CD4-positive, alpha-beta T cell treated with Interleukin-17A for 4 hours (primary cell): ENCODE results near the gene PTPRM.

Source experiments
- DNase-seq: peaks from one replicate; pipeline ENCODE4 v3.0.0-alpha.2; 2020; ENCODE audit warnings: mixed read lengths

PTPRM gene

DNA sequence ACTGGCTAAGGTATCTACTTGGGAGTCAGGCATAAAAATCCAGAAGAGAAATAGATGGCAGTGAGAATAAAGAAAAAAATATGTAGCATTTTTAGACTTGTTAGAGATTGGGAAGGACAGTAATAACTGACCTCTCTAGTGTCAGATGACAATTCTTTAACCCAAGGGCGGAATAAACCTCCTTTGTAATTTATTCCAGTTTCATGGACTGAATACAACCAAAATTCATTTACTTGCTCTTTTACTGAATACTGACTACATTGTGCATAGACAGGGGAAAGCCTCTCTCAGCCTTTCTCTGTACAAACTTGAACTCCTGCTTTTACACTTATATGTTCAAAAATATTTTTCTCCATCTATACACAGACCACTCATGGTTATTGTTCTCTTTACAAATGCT, 566.8 kb downstream of the PTPRM start:
- no peak for DNase-seq

DNA sequence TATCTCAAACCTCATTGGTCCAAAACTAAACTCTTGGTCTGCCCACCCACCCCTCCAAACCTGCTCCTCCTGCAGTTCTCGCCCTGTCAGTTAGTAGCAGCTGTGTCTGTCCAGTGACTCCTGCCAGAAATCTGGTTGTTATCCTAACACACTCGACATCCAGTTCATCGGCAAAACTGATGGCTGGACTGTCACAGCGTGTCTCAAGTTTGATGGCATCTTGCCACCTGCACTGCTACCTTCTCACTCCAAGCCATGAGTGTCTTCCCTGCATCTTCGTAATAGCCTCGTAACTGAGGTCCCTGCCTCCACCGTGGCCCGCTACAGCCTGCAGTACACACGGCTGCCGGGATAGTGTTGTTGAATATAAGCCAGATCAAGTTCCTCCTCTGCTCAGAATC, 572.0 kb downstream of the PTPRM start:
- DNase-seq, result no peak

DNA sequence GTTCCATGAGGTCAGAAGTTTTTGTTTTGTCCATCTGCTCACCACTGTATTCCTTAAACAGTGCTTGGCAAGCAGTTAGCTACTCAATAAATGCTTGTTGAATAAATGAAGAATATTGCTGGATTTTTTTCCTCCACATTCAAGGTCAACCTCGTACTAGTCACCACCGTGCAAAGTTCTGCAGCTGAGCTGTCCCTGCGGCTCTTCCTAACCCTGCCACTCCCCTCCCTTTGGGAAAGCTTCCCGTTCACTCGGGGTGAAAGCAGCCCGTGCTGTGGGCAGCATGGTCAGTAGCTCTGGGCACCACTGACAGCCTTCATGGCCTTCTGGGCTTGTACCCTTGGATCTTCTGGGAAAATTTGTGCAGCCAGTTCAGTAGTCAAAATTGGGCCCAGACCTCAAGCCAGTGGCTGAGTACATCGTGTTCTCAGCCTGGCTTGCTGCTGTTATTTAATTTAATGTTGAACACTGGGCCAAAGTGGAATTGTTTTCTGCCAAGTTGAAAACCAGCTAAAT, 572.8 kb downstream of the PTPRM start:
- DNase-seq, result no peak

DNA sequence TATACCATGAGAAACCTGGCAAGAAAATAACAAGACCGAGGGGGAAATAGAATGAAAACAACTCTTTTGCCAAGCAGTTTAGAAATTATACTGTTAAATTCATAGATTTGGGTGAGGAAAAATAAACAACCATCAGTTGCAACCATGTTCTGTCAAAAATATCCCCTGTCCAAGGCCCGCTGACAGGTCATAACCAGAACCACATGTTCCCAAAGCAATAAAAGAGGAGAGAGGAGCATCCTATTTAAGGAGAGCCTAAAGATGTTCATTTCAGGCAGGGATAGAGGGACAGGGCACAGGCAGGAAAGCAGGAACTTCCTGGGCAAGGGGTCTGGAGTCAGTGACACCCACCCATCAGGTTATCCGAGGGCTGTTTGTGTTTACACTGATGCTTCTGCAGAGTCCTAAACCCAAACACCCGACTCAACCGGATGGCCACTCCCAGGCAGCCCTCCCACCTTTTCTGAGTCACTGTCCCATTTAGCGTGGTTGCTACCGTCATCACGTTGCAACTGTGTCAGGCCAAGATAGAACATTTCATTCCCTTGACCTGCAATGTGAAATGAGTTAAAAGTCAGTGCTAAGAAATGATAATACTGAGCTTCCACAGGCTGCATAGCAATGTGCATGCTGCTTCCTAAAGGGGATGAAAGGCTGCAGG, 573.9 kb downstream of the PTPRM start:
- no peak for DNase-seq

DNA sequence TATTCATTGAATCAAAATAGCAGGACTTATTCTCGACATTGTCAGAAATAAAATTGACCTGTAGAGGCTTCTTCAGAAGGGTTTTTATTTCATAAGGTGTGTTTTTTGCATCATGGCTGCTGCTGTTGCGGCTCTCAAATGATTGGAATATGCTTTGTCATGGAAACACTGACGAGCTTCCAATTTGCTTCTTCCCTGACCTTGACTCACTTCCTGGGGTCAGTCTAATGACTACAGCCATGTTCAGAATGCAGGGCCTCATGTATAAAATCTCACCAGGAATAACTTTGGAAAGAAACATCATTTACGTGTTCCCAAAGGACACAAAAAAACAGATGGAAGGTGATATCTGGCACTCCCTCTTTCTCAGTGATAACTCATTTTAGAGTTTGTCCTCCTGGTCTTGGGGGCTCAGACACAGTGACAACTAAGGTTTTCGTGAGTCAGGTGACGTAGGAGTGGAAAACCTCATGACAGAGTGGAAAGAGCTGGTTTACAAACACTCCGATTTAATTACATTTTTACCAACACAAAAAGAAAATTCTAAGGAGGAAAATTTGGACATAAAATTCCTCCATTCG, 575.1 kb downstream of the PTPRM start:
- DNase-seq, result no peak

DNA sequence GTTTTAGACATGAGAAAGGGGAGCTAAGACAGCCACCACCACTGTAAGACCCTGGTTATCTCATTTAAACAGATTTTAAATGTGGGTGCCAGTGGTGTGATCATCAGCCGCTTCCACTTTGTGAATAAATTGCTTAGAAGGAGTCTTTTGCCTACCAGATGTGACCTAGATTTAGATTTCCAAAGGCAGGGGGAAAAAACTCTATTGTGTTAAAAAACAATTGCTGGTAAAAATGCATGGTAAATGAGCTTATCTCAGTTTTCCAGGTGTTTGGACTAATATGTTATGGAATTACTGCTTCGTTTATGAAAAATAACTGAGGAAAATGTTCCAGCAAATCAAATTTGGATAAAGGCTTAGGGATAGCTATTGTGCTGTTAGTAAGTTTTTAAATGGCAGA, 575.8 kb downstream of the PTPRM start:
- DNase-seq, result no peak

DNA sequence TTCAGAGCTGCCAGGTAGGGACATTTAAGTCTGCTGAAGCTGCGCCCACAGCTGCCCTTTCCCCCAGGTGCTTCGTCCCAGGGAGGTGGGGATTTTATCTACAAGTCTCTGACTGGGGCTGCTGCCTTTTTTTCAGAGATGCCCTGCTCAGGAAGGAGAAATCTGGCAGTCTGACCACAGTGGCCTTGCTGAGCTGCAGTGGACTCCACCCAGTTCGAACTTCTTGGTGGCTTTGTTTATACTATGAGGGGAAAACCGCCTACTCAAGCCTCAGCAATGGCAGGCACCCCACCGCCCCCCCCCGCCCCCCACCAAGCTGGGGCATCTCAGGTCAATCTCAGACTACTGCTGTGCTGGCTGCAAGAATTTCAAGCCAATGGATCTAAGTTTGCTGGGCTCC, 584.1 kb downstream of the PTPRM start:
- no peak for DNase-seq

DNA sequence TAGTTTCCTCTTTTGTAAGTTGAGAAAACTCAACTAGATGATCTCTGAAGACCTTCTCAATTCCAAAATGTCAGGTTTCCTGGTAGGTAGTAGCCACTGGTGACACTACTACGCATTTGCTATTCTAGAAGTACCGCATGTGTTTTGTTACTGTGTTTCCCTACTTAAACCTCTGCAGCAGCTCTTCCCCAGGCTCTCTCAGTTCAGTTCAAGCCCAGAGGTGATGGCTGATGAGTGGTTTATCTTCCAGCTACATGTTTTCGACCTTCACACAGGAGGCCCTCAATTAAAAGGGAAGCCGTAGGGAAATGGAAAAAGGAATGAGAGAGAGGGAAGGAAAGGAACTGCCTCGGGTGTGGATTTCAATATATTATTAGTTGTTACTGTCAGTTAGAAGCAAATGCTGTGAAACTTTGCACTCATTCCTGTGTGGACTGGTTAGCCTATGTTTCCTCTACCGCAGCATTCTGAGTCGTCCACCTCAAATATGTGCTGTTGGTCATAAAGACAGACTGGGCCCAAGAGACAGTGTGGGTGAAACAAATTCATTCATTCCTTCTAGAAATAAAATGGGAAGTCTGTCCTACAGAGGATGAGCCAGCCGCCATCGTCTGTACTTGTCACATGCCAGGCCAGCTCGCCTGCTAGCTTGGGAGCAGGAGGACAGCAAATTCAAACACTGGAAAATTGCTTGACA, 586.9 kb downstream of the PTPRM start:
- no peak for DNase-seq

DNA sequence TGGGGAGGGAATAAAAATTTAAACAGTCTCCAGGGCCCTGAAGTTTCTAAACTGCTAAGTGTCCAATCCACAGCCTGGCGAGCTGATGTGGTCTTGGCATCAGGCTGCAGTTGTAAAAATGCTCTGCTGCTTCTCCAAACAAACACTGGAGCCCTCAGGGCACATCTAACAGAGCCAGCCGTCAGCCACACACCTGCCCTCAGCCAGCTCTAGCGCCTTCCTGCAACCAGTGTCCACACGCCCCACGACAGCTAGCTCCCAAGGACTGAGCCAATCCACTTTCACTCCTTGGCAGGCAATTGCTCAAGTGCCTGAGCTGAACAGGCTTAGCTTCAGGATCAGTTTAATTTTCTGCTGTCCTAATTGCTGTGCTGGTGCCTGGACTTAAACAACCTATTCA, 595.7 kb downstream of the PTPRM start:
- DNase-seq, result no peak

DNA sequence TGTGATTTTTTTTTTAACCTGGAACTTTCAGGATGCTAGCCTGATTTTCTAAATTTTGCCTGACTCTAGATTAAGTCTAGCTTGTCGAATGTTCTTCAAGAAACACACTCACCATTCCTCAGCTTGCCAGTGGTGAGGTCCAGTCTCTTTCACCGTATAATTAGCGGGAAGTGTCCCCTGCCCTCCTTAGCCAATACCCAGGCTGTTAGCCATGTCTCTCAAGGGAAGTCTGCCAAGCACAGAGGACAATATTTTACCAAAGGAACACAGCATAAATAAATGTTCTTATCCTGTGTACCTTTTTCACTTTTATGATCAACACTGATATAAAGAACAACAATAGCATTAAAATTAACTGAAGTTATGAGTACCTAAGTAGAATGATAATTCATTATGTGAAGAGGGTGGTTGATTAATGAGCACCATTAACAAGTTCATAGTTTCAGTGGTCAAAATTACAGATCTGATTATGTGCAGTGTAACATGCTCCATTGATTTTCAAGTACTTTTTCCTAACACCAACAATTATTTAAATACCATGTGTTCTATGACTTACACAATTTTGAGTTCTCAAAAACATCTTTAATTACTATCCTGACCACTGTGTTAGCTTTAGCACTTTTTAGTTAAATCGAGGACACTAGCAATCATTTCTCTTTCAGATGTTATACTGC, 596.3 kb downstream of the PTPRM start:
- no peak for DNase-seq

DNA sequence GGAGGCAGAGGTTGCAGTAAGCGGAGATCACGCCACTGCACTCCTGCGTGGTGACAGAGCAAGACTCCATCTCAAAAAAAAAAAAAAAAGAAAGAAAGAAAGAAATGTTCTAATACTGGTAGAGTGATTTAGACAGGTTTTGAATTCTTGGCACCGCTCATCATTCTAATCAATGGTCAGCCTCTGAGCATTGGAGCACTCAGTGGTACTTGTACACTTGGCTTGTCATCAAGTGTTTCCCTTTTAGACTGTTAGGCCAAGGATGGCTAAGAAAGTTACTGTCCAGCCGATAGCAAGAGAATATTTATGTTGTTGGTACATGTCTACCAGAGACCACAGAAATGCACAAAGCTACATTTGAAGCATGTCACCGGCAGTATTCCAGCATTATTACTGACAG, 598.0 kb downstream of the PTPRM start:
- no peak for DNase-seq

DNA sequence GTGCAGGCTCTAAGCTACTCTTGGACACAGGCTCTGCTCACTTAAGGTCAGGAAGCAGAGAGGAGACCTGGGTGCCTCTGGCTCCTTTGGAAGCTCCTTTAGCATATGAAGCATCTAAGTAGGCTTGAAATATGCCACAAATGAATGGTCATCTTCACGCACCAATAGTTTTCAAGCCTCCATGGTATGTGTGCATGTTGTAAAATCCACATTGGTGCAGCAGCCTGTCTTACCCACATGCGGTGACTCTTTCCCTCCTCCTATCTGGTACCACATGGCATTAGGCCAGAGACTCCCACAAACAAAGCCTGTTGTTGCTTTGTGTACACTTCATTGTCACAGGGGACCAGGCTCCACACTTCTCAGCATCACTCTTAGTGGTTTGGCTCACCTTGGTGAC, 599.9 kb downstream of the PTPRM start:
- DNase-seq, result no peak

DNA sequence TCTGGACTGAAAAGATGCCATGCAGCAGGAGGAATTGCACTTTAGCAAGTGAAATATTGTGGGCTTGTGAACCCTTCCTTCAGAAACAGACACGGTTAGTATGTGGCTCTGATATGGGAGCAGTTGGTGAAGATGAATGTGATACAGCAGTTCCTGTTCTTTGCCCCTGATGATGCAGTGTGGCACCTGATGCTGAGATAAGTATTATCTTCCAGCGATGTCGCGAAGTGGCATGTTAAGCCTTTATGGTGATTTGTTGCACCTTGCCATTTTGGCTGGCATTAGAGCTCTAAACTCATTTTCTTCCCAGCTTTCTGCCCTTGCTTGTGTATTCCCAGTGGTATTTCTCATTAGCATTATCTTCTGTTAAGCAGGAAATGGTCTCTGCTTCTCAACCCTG, 600.6 kb downstream of the PTPRM start:
- no peak for DNase-seq

DNA sequence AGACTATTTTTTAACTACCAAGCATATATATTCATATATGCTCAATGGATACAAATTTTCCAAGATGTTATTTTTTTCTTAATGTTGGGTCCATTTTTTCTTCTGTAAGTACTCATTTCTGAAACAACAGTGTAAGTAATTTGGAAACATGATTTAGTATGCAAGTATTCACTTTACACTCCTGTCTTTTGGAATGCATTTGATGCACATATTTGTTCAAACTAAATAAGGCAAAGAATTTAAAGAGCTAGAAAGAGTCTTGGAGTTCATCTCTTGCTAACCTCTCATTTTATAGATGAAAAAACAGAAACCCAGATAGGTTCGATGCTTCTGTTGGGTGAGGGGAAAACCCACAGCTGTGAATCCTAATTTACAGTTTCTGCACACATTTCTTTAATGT, 602.6 kb downstream of the PTPRM start:
- no peak for DNase-seq

DNA sequence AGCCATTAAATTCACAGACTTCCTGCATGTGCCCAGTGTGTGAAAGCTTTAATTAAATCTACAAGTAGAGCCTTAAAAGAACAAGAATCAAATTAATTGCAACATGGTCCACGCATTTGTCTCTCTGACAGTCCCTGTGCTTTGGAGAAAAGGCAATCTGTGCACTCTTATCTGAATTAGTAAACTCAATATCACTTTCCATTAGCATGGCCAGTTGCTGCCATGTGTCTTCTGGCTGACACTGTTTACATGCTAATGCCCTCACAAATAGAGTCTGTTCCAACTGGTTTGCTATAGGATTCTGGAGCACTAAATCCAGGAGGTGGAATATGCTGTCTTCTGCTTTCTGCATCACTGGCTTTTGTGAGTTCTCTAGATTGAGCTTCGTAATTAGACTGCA, 607.7 kb downstream of the PTPRM start:
- no peak for DNase-seq

DNA sequence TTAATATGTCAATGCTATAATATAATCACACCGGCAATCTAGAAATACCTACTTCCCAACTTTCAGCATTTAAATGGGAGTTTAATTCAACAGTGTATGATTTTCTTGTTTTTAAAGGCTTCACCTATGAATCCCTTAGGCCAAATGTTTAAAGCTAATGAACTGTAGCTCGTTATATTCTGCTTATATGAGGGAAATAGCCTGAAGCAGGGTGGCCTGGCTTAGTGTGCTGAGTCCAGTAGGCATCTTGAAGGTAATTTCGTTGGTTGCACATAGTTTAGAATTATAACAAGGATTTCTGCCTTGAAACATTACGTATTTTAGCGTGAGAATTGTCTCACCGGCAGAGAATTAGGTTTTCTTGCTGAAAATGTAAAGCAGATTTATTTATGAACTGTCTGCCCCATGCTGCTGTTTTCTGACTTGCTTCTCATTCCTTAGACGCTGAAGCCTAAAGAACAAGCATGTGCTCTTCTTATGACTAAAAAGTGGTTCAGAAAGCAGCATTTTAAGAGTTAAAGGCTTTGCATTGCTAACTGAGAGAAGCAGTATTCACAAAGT, 608.5 kb downstream of the PTPRM start:
- no peak for DNase-seq

DNA sequence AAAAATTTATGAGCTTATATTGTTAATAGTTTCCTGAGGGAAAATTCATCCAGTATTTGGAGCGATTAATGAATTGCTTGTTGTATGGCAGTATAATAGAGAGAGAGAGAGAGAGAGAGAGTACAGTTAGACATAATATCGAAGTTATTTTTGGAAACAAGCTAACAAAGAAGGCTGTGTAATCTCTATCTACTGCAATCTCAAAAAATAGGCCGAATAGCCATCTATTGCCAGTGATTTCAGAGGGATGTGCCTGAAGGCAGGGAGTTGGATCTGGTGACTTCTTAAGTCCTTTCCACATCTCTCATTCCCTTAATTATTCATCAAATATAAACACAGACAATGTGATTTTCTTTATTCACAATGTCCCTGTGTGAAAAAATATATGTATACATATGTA, 609.0 kb downstream of the PTPRM start:
- DNase-seq, result no peak

DNA sequence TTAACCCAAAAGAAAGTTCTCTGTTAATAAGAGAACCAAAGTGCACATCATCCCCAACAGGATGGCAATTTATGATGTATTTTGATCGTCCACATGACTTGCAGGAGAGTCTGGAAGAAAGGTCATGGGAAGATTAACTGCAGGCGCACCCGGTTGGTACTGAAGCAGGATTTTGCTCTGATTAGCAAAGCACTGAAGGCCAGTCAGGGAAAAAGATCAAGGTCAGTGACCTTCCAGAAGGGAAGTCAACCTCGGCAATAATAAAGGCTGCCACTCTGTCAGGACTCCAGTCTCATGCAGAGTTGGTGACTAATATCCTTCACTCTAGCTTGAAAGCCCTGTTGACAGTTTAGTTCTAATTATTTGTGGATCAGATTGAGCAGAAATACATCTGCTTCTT, 609.4 kb downstream of the PTPRM start:
- no peak for DNase-seq

DNA sequence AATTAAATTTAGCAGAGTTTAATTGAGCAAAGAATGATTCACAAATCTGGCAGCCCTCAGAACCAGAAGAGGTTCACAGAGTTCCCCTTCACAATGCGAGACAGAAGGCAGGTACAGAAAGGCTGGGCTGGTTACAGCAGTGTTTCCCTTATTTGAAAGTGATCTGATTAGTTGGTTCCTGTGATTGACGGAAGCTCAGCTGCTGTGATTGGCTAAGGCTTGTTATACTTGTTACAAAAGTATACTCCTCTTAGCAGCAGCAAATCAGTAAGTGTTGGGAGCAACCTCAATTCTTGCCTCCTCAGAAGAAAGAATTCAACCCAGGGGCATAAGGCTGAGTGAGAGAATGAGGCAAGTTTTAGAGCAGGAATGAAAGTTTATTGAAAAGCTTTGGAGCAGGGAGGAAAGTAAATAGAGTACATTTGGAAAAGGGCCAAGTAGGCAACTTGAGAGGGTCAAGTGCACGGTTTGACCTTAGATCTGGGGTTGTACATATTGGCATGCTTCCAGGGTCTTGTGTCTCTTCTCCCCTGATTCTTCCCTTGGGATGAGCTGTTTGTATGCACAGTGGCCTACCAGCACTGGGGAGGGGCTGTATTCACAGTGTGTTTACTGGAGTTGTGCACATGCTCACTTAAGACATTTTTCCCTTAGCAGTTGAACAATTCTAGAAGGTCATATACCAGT, 610.4 kb downstream of the PTPRM start:
- no peak for DNase-seq

DNA sequence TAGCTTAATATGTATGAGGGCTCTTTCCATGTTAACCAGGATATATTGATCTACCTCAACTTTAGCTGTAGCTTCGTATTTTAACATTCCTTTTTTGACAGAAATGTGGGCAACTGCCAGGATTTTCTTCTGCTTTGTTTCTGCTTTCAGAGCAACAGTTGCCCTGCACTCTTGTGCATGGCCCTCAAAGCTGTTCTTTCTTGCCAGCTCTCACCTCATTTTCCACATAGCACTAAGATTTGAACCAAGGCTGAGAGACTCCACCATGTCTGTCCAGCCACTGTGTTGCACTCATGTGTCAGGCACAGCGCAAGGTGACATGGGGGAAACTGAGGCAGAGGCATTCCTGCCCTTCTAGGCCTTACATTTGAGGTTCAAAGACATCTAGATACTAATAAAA, 619.3 kb downstream of the PTPRM start:
- DNase-seq, result no peak

DNA sequence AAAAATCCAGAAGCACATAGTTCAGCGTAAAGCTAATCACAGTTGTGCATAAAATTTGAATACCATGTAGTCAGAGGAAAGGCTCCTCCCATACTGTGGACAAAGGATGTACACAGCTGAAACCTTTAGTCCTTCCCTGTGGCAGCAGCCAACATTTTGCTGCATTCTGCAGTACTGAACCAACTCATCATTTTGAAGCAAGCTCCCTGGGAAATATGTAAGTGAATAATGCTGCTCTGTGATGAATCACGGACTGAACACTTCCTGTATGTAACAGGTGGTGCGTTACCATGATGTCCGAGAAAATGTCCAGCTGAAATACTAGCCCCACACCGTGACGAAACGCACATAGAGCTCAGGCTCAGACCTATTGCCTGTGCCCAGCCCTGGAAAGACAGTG, 621.1 kb downstream of the PTPRM start:
- no peak for DNase-seq

DNA sequence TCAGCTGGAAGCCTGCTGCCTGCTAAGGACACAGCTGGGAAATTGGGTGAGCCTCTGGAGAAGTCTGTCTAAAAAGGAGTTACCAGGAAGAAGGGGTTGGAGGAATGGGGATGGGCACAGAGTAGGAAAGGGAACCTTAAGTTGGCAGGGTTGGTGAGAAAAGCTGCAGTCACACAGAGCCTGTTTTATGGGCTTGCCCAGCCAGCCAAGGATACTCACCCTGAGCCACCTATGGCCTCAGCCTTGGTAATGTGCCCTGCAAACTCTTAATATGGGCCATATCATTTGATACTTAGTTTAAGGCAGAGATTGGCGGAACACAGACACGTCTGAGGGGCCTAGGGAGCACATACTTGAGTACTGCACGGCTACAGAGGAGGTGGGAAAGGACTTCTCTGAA, 623.9 kb downstream of the PTPRM start:
- no peak for DNase-seq

DNA sequence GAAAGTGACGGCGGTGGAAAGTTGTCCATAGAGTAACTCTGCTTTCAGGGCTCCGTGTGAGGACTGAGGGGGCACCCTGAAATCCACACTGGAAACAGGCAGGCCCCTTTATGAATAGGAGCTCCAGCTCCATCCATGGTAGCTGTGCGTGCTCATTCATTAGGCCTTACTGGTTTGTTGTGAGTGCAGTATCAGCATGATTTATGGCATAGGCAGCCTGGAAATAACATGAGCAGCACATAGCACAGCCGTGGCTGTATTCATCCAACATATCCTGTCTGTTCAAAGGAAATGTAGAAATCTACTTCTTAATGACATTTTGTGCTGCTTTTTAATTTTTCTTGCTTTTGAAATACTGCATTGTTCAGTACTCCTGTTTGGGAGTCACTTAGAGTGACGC, 627.3 kb downstream of the PTPRM start:
- no peak for DNase-seq
